ENCODE measurements around the gene LCAT. TPM values are rescaled to one million over a fixed set of nuclear protein-coding genes. Genes with fewer than 3 reads are reported as not detected.

LCAT gene
- polyA plus RNA-seq, 1 donor (not counting 4 experiments of a cell fraction or from before 2014, with no cell fraction given): 6.5 TPM

DNA sequence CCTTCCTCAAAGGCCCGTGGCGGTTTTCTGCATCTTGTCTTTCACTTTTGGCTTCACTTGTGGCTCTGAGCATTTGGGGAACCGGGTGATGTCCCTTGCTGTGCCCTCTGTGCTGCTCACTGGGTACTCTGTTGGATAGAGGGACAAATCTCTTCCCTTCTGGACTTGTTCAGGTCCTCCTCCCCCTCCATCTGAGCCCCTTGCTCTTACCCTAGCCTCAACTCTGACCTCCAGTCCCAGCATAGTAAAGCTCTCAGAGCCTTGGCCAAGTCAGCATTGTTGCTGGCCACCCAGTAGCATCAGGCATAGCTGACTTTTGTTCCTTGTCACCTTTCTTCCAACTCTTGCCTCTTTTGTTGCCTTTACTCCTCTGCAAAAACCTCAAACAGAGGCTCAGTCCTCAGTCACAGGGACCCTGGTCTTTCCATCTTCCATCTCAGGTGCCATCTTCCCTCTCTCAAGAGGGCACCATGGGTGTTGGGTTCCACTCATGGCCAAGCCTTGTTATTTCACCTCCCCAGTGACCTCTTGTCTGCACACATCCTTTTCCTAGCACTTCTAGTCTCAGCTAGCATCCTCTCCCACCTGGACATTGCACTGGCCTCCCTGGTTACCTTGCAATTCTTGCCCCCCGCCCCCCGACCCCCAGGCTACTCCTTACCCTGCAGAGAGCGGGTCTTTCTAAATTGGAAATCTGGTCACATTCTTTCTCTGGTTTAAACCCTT is 6.9 kb downstream of the LCAT start:
- Histone ChIP-seq H2AFZ (ENCODE audit: control insufficient read depth, low read length) (no peak overlapping the region), H3K4me1 (ENCODE audit: control insufficient read depth, extremely low read depth, insufficient read depth, low read length) (peaks cover 27% of the 10 kb centered on the region), H4K20me1 (ENCODE audit: control insufficient read depth, extremely low read depth, insufficient read depth, low read length) (no peaks in the 10 kb centered on the region), H3K27ac (ENCODE audit: control insufficient read depth, insufficient read depth, low read length) (peak overlapping the region; percentile 81), H3K4me2 (ENCODE audit: control insufficient read depth, extremely low read depth, insufficient read depth, low read depth, low read length) (peak overlapping the region; percentile 63), H3K4me3 (ENCODE audit: control insufficient read depth in 2 of 3, extremely low read depth in 1 of 3, insufficient read depth in 2 of 3, low read depth in 1 of 3, low read length in 3 of 3) (peak overlapping the region; percentile 89 to 95 (median 91)), H3K9me1 (ENCODE audit: control insufficient read depth, extremely low read depth, insufficient read depth, low read length) (peaks cover 3% of the 10 kb centered on the region), H3K79me2 (ENCODE audit: control insufficient read depth, insufficient read depth, low read length) (peaks cover 10% of the 10 kb centered on the region), H3K36me3 (ENCODE audit: control insufficient read depth in 2 of 2, extremely low read depth in 1 of 2, insufficient read depth in 2 of 2, low read length in 2 of 2) (peaks cover 10 to 21% of the 10 kb centered on the region in 2 experiments), H3K27me3 (ENCODE audit: control insufficient read depth, extremely low read depth, insufficient read depth, low read length) (no peaks in the 10 kb centered on the region), H3K9ac (ENCODE audit: control insufficient read depth, extremely low read depth, insufficient read depth, low read length) (peak overlapping the region; percentile 92), H3K9me3 (ENCODE audit: control insufficient read depth, low read depth, low read length) (no peaks in the 10 kb centered on the region)
- DNase-seq (ENCODE audit: low read depth, low spot score): no peak
- FAIRE-seq: no peak
- TF ChIP-seq EZH2 (IDR thresholded peaks at IDR 0.05; ENCODE audit: low read length): no peak
- no peak for TF ChIP-seq CTCF (optimal IDR thresholded peaks at IDR 0.05 in 1 of 3, IDR thresholded peaks at IDR 0.05 in 1 of 3, conservative IDR thresholded peaks at IDR 0.05 in 1 of 3; ENCODE audit: extremely low read depth in 1 of 3, insufficient read depth in 2 of 3, low read length in 3 of 3)
- dilution Hi-C loops (cut with MboI; ENCODE audit: extremely low pct_ligation_motif_present, low sequenced_read_pairs): no loop called here

GRCh38 chr16:67936124-67936879 is 7.6 kb downstream of the LCAT start, which contains the start of gene PSMB10:
Gene PSMB10 (minus strand): TSS chr16:67936850. CDS start chr16:67936749, 101 bp downstream.
- no peaks in the 10 kb centered on the region for H4K20me1 ChIP-seq (ENCODE audit: control insufficient read depth, extremely low read depth, insufficient read depth, low read length)
- H3K9me3 ChIP-seq (ENCODE audit: control insufficient read depth, low read depth, low read length): no peaks in the 10 kb centered on the region
- peak within 1 kb of the TSS; percentile 81 for H3K27ac ChIP-seq (ENCODE audit: control insufficient read depth, insufficient read depth, low read length)
- peaks cover 10% of the 10 kb centered on the region for H3K79me2 ChIP-seq (ENCODE audit: control insufficient read depth, insufficient read depth, low read length)
- H2AFZ ChIP-seq (ENCODE audit: control insufficient read depth, low read length): peak within 1 kb of the TSS; percentile 82
- peak within 1 kb of the TSS; percentile 63 for H3K4me2 ChIP-seq (ENCODE audit: control insufficient read depth, extremely low read depth, insufficient read depth, low read depth, low read length)
- TF ChIP-seq EZH2 (IDR thresholded peaks at IDR 0.05; ENCODE audit: low read length): no peak
- peak in 1 of 3 experiments; percentile 29 for TF ChIP-seq CTCF (optimal IDR thresholded peaks at IDR 0.05 in 1 of 3, IDR thresholded peaks at IDR 0.05 in 1 of 3, conservative IDR thresholded peaks at IDR 0.05 in 1 of 3; ENCODE audit: extremely low read depth in 1 of 3, insufficient read depth in 2 of 3, low read length in 3 of 3)
- H3K4me1 ChIP-seq (ENCODE audit: control insufficient read depth, extremely low read depth, insufficient read depth, low read length): peaks cover 27% of the 10 kb centered on the region
- no peaks in the 10 kb centered on the region for H3K27me3 ChIP-seq (ENCODE audit: control insufficient read depth, extremely low read depth, insufficient read depth, low read length)
- peak within 1 kb of the TSS; percentile 89 to 95 (median 91) for H3K4me3 ChIP-seq (ENCODE audit: control insufficient read depth in 2 of 3, extremely low read depth in 1 of 3, insufficient read depth in 2 of 3, low read depth in 1 of 3, low read length in 3 of 3)
- H3K9me1 ChIP-seq (ENCODE audit: control insufficient read depth, extremely low read depth, insufficient read depth, low read length): no peaks in the 10 kb centered on the region
- dilution Hi-C loops (cut with MboI; ENCODE audit: extremely low pct_ligation_motif_present, low sequenced_read_pairs): no loop called here
- DNase-seq (ENCODE audit: low read depth, low spot score) (no peak), FAIRE-seq (no peak)
- peaks cover 7 to 18% of the 10 kb centered on the region in 2 experiments for H3K36me3 ChIP-seq (ENCODE audit: control insufficient read depth in 2 of 2, extremely low read depth in 1 of 2, insufficient read depth in 2 of 2, low read length in 2 of 2)
- peak within 1 kb of the TSS; percentile 92 for H3K9ac ChIP-seq (ENCODE audit: control insufficient read depth, extremely low read depth, insufficient read depth, low read length)
